ENCODE measurements around the gene CEP44.
"Not testable (repeated sequence)": the region's sequence is repeated elsewhere in the genome, so short reads cannot be mapped to it uniquely, and the experiment has no call there.

The CEP44 gene

DNA sequence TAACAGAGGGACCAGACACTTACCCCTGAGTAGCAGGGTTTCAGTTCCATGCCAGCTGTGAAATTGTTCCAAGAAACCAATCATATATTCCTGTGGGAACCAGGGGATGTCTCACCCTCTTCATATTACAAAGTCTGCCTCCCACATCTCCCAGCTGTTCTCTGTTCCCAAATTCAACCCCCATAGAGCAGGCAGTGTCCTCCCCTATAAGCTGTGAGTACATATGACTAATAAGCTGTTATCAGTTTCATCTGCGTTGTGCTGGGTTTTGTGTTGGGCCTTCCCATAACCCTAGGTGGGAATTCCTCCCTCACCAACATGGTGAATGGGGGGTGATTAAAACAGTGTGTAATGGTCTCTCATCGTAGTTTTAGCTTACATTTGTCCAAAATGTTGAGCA lies 41.0 kb downstream of the CEP44 start:
- no peak for DNase-seq

DNA sequence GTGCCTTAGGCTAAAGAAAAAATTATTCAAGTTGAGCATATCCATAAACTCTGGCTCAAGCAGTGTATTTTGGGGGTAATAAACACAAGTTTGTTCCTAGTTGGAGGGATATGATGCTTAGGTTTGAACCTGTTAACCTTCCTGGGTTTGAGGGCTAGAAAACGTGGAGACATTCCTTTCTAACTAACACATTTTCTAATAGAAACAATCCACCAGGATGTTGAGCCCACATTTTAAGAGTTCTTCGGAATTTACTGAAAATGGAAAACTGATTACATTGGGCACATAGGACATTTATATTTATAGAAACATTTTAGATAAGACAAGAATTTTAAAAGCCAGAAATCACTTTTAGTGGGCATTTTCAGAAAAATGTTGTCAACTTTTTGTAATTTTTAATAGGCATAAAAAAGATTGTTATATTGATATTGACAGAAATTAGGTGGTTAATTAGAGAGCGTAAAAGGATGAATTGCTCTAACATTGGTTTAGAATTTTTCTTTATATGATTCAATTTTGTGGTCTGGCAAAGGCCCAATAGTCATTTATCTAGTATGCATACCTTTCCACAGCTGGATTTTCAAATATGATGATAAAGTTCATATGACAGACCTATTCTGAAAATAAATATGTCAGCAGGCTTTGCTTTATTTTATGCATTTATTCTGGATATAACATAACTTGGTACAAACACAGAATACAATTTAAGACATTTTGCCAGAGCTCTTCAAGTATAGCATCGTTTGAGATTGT lies 49.2 kb downstream of the CEP44 start:
- DNase-seq: no peak

DNA sequence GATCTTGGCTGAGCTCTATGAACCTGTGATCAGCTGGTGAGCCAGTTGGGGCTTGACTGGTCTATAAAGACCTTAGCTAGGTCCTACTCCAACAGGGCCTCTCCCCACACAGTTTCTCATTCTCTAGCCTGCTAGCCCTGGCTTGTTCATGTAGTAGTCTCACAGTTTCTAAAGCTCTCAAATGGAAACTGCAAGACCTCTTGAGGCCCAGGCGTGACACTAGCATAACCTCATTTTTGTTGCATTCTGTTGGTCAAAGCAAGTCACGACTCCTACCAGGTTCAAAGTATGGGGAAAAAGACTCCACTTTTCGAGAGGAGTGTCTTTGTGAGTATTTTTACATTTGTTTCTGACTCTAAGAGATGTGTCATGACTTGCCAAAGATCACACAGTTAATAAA lies 50.9 kb downstream of the CEP44 start:
- DNase-seq: no peak

DNA sequence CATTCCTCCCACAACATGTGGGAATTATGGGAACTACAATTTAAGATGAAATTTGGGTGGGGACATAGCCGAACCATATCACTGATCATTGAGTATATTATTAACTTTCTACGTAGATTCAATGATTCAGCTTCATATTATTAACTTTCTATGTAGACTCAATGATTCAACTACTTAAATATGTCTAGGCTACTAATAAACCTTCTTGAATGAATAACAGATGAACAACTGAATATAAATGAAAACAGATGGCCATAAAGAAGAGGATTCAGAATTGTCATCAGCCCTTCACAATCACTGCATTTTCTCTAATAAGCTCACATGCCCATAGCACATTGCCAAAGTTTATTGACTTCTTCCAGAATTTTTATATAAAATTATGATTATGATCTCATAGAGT lies 57.0 kb downstream of the CEP44 start:
- DNase-seq: no peak

DNA sequence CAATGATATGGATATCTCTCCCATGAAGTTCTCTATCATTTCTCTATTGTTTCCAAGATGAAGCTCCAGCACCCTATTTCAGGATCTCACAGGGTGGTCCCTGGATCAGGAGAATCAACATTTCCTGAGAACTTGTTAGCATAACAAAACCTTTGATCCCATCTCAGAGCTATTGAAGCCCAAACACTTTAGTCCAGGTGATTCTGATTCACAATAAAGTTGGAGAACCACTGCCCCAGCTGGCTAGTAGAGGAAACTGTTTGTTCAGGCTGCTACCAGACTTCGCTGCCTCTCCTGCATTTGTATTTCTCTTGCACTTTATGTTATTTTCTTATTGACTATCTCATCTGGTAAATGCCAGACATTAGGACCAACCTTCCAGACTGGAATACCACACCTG lies 65.4 kb downstream of the CEP44 start:
- DNase-seq: no peak

DNA sequence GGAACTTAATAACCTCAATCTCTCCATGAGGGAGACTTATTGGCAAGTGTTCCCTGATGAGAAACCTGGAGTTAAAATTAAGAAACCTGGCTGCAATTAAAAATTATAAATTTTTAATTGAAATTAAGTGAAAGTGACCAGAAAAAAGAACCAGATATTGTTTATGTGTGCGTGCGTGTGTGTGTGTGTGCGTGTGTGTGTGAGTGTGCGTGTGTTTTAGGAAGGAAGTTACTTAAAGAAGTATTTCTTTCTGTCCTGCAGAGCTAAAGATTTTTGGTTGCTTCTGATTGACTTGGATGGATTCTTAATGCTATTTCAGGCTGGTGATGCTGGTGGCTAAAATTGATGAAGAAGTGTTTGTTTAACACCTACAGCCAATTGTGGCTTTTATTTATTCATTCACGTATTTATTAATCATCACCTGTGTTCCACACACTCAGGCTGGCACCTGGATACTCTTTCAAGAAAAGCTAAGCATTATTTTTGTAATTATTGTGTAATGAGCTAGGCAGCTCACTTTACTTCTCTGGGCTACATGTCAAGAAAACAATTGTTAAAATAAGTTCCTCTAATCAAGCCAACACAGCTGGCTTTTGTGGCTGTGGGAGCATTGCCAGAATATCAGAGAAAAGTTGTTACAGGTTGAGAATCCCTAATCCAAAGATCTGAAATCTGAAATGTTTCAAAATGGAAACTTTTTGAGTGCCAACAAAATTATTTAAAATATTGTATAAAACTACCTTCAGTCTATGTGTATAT lies 68.5 kb downstream of the CEP44 start:
- no peak for DNase-seq

DNA sequence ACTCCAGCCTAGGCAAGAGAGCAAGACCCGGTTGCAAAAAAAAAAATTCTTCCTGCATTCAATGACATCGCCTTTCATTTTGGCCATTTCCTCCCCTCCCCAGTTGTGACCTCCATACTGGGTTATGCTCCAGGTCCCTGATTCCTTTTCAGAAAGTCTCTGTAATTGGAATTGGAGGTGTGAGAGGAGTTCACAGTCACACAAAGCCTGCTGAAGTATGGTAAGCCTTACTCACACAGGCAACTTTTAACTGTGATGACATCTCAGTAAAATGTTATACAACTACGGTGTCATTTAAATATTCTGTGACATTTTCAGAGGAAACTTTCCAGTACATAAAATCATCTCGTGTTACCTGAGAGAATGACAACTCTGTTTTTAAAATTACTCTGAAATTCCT lies 73.6 kb downstream of the CEP44 start:
- no peak for DNase-seq

DNA sequence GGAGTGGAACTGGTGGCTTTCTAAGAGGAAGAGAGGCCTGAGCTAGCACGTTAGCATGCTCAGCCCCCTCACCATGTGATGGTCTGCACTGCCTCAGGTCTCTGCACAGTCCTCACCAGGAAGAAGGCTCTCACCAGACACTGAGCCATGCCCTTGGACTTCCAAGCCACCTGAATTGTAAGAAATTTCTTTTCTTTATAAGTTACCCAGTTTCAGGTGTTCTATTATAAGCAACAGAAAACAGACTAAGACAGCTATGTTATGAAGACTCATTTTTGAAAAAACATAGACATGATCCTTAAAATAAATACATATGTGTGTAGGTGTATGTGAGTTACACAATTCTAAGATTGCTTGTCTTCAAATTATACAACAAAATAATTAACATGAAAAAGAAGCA lies 74.7 kb downstream of the CEP44 start:
- DNase-seq: no peak

DNA sequence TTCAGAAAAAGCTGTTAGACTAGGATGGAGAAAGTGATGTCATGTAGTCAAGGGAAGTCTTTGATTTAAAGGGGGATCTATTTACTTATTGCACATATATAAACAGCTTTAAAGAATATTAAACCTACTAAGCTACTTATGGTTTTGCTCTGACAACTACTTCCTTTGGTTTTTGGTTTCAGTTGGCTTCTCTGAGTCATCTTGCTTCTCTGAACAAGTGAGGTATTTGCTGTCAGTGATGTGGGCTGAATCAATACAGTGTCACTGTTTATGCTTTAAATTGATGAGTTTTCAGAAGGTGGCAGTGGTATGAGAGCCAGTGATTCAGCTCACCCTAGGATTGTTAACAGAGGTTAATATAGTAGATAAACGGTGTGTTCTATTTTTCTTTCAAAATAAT lies 75.1 kb downstream of the CEP44 start:
- no peak for DNase-seq

DNA sequence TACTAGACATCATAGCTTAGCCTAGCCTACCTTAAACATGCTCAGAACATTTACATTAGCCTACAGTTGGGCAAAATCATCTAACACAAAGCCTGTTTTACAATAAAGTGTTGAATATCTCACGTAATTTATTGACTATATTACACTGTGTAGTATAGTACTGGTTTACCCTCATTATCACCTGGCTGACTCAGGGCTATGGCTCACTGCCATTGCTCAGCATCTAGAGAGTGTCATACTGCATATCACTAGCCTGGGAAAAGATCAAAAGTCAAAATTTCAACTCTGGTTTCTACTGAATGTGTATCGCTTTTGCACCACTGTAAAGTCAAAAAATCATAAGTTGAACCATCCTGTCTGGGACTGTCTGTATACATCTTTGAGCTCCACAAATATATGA lies 78.6 kb downstream of the CEP44 start:
- DNase-seq: no peak

DNA sequence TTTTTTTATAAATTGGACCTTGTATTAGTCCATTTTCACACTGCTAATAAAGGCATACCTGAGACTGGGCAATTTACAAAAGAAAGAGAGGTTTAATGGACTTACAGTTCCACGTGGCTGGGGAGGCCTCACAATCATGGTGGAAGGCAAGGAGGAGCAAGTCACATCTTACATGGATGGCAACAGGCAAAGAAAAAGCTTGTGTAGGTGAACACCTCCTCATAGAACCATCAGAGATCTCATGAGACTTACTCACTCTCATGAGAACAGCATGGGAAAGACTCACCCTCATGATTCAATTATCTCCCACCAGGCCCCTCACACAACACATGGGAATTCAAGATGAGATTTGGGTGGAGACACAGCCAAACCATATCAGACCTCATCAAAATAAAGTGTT lies 80.1 kb downstream of the CEP44 start:
- not testable (repeated sequence) for DNase-seq

DNA sequence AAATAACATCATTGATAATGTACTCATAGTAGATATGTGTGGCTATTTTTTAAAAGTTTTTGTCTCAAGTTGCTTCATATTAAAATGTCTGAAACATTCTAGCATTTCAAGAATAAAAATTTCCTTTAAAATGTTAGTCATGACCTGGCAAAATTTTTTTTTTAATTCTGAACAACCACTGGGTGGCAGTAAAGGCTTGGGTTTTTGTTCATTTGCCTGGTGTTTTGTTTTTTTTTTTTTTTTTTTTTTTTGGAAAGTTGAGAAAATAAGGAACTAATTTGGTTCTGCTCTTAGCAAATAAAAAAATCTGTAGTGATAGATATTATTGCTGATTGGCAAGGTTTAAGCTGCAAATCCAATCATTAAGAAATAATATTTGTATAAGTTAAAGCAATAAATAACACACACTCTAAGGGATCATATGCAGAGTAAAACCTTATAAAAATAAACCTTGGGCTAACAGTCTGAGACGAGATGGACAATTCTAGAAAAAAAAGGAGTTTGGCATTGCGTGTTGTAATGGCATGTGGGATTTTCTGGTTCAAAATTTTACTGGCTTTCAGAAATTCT lies 81.4 kb downstream of the CEP44 start:
- no peak for DNase-seq

DNA sequence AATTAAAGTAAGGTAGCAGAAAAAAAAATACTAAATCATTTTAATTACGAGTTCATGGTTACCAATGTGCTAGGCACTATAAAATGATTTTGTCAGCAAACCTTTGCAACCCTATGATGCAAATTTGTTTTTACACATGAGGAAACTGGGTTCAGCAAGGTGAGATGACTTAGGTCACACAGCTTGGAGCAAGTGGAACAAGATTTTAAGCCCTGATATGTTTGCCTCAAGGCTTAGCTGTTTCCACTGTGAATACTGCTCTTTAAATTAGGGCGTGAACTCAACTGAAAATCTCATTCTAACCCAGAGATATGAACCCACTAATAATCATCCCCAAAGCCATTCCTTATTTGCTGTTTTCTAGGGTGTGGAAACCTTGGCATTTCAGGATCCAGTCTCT lies 86.3 kb downstream of the CEP44 start:
- no peak for DNase-seq

DNA sequence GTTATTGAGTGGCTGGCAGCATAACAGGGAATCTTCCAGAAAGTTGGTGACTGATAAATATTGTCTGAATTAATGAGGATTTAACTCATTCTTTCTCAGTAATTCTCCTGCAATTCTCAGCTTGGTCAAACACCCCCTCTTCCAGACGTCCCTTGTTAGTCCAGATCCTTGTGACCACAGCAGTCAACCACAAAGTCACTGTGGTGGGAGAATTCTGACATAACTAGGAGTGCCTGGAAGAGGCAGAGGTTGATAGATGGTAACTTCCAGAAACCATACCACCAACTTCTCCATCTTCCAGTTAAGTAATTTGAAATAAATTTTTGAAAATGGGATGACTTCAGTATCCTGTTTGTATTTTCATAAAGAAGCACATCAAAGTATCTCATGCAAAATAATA lies 90.1 kb downstream of the CEP44 start:
- DNase-seq: no peak

DNA sequence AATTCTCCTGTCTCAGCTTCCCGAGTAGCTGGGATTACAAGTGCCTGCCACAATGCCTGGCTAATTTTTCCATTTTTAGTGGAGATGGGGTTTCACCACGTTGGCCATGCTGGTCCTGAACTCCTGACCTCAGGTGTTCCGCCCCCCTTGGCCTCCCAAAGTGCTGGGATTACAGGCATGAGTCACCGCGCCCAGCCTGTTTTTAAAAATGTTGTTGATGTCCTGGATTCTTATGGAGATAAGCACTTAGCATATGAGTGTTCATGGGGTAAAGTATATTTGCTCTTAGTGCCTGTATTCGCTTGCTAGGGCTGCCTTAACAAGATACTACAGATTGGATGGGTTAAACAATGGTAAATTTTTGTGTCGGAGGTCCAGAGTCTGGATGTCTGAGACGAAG lies 91.7 kb downstream of the CEP44 start:
- DNase-seq: no peak

DNA sequence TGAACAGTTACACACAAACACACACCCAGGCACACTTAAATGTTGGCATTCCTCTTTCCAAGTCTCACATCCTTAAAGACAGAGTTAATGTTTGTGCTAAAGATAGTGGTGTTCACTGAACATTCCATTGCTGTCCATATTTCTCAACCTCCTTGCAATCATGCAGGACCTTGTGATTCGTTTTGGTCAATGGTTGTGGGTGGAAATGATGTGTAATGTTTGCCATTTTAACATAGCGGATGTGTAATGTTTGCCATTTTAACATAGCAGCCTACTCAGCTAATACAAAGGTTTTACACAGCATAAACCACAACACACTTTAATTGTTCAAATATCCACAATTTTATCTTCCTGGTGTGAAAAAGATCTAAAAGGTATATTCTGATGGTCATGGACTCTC lies 93.9 kb downstream of the CEP44 start:
- DNase-seq: no peak

DNA sequence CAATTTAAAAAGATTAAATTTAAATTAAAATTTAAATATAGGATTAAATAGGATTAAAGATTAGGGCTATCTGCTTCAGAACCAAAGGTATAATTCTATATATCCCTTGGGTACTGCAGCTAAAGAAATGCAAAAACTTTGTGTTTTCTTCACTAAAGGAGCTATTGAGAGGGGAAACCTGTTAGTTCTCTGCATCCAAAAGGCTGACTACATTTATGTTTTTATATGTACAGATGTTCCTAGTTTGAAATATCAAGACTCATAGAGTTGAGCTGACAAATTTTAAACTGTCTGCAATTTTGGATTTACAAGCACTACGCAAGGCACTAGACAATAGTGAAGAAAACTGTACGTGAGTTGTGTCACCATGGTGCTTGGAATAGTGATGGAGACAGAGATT lies 95.2 kb downstream of the CEP44 start:
- no peak for DNase-seq

DNA sequence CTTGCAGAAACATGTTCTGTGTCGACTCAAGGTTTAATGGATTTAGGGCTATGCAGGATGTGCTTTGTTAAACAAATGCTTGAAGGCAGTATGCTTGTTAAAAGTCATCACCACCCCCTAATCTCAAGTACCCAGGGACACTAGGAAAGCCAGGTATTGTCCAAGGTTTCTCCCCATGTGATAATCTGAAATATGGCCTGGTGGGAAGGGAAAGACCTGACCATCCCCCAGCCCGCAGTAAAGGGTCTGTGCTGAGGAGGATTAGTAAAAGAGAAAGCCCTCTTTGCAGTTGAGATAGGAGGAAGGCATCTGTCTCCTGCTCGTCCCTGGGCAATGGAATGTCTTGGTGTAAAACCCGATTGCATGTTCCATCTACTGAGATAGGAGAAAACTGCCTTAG lies 96.5 kb downstream of the CEP44 start:
- DNase-seq: not testable (repeated sequence)

DNA sequence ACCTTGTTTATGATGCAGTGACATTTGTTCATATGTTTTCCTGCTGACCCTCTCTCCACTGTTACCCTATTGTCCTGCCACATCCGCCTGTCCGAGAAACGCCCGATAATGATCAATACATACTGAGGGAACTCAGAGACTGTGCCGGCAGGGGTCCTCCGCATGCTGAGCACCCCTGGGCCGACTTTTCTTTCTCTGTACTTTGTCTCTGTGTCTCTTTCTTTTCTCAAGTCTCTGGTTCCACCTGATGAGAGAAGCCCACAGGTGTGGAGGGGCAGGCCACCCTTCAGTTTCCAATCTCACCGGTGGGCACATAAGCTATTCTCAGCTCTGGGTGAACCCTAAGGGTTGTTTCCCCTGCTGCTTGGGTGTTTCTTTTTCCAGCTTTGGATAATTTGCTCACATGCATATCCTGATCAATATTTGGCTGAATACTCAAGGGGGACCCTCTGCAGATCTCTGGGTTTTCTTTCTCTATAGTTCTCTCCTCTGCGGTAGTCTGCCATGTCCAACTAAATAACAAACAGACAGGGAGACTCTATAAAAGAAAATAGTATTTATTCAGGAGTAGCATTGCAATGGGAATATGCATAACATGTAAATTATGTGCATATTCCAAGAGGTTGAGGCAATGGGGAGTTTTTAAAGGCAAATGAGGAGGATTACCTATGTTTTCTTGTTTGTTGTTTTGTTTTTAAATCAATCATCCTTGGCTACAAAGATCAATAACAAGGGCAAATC lies 97.2 kb downstream of the CEP44 start:
- DNase-seq: no peak

DNA sequence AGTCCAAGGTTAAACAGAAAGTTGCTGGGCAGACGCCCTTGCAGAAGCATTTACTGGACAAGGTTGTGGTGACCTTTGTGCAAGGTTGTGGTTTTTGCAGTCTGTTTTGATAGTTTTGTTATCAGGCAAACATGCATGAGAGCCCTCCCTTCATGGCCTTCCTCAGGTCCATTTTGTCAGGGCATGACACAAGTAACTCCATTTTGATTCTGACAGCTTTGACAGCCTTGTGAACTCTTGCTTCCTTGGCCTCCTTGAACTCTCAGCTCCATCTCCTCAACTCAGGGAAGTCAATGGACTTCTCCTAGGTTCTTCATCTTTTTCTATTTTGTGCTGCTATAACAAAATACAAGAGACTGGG lies 97.7 kb downstream of the CEP44 start:
- no peak for DNase-seq
